ENCODE data around the gene B9D1.

The B9D1 gene, protein sequence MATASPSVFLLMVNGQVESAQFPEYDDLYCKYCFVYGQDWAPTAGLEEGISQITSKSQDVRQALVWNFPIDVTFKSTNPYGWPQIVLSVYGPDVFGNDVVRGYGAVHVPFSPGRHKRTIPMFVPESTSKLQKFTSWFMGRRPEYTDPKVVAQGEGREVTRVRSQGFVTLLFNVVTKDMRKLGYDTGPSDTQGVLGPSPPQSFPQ

GRCh38 chr17:19362277-19363113 lies at the start of gene B9D1:
TSS of gene B9D1 (minus strand) at chr17:19362723. CDS start at chr17:19362569, 154 bp downstream.
- peak; percentile 79 to 86 (median 83) for DNase-seq (ENCODE audit: low read depth in 3 of 3)

GRCh38 chr17:19411631-19412030 lies 49.1 kb upstream of the B9D1 start:
- no peak for DNase-seq (ENCODE audit: low read depth in 3 of 3)

- DNase-seq (ENCODE audit: low read depth in 3 of 3), result no peak
Observed at GRCh38 chr17:19410875-19411620, 48.5 kb upstream of the B9D1 start, which contains the start of gene RNF112. TSS of gene RNF112 (plus strand) at chr17:19411232. CDS start at chr17:19411409, 177 bp downstream.

DNA sequence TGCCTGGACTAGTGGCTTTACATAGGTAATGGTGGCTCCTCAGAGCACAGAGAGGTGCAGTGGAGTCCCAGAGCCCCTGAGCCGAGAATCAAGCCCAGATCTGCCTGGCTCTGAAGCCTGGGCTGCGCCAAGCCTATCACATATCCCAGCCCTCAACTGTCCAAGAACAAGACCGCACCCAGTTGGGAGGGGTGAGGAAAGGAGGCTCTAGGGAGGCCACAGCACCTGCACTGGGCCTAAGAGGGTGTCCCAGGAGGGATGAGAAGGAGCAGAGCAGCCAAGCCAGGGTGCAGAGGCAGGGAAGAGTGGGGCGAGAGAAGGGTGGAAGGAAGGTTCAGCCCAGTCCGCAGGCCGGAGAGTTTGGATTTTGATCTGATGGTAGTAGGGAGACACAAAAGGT lies 47.6 kb upstream of the B9D1 start:
- DNase-seq (ENCODE audit: low read depth in 3 of 3), result no peak

- no peak for DNase-seq (ENCODE audit: low read depth in 3 of 3)
Observed at GRCh38 chr17:19409509-19409908, 47.0 kb upstream of the B9D1 start.

DNA sequence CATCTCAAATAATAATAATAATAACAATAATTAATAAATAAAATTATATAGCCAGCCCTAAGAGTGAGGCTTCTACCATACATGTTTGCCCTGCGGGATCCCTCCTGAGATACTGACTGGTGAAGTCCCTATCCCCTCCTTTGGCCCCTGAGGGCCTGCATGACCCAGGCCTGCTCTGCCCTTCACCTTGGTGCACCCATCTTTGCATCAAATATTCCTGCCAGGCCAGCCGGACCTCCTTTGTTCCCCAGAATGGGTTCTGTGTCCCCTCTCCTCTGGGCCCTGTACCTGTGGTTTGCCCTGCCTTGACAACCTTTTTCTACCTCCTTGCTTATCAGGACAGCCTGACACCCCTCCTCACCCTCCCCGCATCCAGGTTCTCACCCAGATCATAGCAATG lies 46.5 kb upstream of the B9D1 start:
- no peak for DNase-seq (ENCODE audit: low read depth in 3 of 3)

GRCh38 chr17:19408346-19408710 lies 45.8 kb upstream of the B9D1 start:
- DNase-seq (ENCODE audit: low read depth in 3 of 3), result no peak

- DNase-seq (ENCODE audit: low read depth in 3 of 3), result no peak
Observed at GRCh38 chr17:19407601-19408345, 45.2 kb upstream of the B9D1 start.

DNA sequence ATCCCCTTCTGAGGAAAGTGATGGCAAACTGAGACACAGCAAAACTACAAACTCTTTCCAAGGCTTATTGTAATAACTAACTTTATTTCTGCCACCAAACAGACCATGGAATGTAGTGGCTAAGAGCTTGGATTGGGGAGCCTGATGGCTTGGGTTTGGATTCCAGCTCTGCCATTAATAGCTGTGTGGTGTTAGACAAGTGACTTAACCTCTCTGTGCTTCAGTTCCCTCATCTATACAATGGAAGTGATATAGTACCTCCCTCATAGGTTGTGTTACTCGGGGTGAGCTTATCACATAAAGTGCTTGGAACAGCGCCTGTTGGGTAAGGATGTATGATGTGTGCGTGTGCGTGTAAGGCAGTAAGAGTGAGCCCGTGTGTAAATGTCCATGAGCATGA lies 42.6 kb upstream of the B9D1 start:
- no peak for DNase-seq (ENCODE audit: low read depth in 3 of 3)

DNA sequence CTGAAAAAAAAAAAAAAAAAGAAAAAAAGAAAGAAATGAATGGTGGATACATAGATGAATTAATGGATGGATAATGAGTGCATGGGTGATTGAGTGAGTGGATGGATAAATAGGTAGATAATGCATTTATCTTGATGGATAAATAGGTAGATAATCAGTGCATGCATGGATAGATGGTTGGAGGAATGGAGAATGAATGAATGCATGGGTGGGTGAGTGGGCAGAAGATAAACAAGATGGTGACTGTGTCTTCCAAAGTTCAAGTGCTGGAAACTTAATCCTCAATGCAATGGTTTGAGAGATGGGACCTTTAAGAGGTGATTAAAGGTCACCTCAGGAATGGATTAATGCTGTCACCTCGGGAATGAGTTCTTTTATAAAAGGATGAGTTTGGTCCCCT lies 41.7 kb upstream of the B9D1 start:
- DNase-seq (ENCODE audit: low read depth in 3 of 3), result no peak

DNA sequence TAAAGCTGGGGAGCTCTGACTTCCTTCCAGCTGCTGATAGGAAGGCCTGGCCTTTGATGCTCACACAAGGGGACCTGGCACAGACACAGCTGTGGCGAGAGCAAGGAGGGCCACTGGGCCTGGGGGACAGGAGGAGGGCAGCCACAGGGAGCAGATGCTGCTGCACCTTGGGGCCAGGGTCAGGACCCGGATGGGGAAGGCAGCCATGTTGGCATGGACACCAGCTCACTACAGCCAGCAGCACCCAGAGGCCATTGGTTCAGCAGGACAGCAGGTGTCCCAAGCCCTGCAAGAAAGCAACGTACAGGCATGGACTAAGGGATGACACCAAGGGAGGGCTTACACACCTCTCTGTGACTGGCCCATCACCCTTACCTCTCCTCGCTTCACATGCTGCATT lies 40.5 kb upstream of the B9D1 start:
- no peak for DNase-seq (ENCODE audit: low read depth in 3 of 3)

DNA sequence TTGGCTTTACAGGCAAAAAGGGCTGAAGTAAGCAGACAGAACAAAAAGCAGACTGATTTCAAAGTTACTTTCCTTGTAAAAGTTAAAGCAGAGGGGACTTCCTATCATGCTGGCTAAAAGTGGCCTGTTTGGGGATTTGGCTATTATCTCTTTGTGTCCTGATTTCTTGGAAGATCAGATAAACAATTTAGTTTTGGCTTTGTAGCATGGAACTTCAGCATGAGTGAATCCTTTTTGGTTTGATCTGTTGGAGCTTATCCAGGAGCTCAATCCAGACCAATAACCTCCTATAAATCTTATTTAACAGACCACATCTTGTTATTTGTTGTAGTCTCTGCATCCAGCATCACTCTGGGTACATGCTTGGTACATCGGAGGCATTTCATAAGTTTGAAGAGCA lies 39.6 kb upstream of the B9D1 start:
- no peak for DNase-seq (ENCODE audit: low read depth in 3 of 3)

DNA sequence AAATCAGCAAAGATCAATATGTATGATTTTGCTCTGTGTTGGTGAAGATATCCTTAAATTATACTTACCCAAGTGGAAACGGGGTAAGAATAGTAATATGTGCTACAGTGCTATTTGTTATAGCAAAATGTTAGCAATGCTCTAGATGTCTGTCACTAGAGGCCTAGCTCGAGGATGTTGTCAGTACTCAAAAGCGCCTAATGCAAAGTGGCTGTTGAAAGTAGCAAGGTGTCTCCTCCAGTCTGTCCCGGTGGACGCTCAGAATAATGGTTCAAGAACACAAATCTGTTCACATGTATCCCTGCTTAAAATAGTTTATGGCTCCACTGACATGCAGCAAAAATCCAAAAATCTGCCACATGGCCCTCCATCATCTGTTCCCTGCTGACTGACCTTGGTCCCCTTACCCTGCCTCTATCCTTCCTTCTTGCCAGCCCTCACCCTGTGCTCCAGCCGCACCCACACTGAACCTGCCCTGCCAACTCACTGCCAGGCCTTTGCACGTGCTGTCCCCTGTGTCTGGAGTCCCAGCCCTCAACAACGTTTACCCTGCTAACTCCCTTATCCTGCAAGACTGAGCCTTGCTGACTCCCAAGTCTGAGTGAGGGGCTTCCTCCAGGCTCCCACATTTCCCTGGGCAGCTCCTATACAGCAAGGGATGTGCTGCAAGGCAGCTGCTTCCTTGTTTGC lies 38.9 kb upstream of the B9D1 start:
- DNase-seq (ENCODE audit: low read depth in 3 of 3), result no peak

- no peak for DNase-seq (ENCODE audit: low read depth in 3 of 3)
Observed at GRCh38 chr17:19399750-19400450, 37.4 kb upstream of the B9D1 start.

DNA sequence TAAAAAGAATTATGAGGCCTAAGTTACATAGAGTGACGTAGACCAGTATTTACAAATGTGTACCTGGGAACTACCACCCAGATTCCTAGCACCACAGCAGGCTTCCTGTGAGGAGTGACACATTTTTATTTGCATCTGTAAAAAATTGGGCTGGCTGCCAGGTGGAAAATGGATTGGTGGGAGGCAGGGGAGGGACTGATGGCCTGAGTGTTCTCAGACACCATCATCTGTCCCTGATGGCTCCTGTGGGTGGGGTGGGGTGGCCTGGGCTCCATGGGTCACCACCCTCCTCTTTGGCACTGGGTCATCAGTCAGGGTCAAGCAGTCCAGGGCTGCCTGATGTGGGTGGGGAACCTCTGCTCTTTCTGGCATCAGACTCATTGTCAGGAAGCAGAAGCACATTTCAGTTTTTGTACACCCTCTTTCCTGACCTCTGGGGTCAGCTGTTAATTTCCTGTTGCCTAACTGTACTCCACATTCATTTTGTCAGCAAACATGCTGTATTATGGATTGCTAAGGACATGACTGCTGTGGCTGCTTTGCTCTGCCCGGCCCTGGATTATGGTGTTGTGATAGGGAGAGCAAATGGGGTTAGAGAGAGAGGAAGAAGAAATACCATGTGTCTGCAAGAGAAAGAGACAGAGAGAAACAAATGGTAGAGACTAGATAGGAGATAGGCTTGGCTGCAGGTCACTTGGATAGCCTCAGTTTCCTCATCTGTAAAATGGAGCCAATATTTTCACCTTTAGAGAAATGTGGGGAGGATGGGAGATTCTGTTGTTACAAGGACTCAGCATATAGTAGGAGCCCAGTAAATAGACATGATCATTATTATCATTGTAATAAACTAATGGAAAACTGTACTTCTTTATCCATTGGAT lies 36.0 kb upstream of the B9D1 start:
- no peak for DNase-seq (ENCODE audit: low read depth in 3 of 3)

GRCh38 chr17:19397556-19398041 lies 35.1 kb upstream of the B9D1 start:
- DNase-seq (ENCODE audit: low read depth in 3 of 3), result no peak

GRCh38 chr17:19392303-19392702 lies 29.8 kb upstream of the B9D1 start:
- no peak for DNase-seq (ENCODE audit: low read depth in 3 of 3)

GRCh38 chr17:19391432-19391831 lies 28.9 kb upstream of the B9D1 start:
- no peak for DNase-seq (ENCODE audit: low read depth in 3 of 3)

DNA sequence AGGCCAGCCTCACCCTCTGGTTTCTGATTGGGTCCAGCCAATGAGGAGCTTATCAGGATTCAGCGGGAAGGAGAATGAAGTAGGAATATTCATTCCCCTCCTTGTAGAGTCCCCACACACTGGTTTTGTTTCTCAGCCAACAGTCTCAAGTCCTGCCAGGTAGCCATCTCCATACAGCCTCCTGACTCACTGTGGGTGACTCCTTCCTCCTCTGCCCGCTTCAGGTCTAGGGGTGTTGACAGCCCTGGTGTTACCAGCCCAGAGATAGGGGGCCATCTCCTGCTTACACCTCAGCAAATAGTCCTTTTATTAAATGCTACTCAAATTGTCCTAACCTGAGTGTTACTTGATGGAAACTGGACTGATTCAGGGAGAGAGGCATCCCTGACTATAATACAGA lies 28.4 kb upstream of the B9D1 start:
- no peak for DNase-seq (ENCODE audit: low read depth in 3 of 3)
